Measurements from ENCODE around the gene USH2A. TPM values are rescaled to one million over a fixed set of nuclear protein-coding genes. Genes with fewer than 3 reads are reported as not detected.

The USH2A gene
- total RNA-seq, 2 donors from 2014 or later: not detected

DNA sequence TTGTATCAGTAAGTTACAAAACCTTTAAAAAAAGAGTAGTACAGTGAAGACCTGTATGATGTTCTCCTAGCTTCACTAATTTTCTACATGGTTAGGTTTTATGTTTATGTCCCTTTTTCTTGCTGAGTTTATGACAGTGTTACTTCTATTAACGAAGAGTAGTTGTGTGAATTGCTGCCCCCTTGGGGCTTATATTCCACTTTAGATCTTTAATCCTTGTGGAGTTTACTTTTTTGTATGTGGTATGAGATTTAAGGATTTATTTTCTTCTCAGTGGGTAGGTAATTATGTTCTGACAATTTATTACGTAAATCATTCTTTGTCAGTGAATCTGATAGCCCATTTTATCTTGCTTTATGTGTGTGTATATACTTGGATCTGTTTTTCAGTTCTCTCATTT lies 841.4 kb downstream of the USH2A start:
- H3K4me3 Mint-ChIP-seq: no peak overlapping the region
- ATAC-seq (replicated peaks): no peak
- no peaks in the 10 kb centered on the region for H3K27me3 Mint-ChIP-seq
- no peaks in the 10 kb centered on the region for H3K36me3 Mint-ChIP-seq (ENCODE audit: low read depth)
- H3K9me3 Mint-ChIP-seq: peaks cover 5% of the 10 kb centered on the region
- no peak overlapping the region for H3K27ac Mint-ChIP-seq
- H3K4me1 Mint-ChIP-seq: no peaks in the 10 kb centered on the region
